ENCODE results near the gene CCNA2. TPM values are rescaled to one million over a fixed set of nuclear protein-coding genes. Genes with fewer than 3 reads are reported as not detected.

CCNA2 gene
- total RNA-seq, 4 donors from 2014 or later, result 0.89 to 2.9 (median 1.4) TPM

GRCh38 chr4:121827853-121828252, 4.2 kb upstream of the CCNA2 start:
- peaks cover 0 to 20% (median 0%) of the 10 kb centered on the region in 3 donors for H3K4me1 ChIP-seq
- no peak for ATAC-seq
- H3K27me3 ChIP-seq, result no peaks in the 10 kb centered on the region
- no peak overlapping the region for H3K27ac ChIP-seq
- H3K36me3 ChIP-seq, result peaks cover 0 to 63% of the 10 kb centered on the region in 2 donors
- TF ChIP-seq, protein P1, sequence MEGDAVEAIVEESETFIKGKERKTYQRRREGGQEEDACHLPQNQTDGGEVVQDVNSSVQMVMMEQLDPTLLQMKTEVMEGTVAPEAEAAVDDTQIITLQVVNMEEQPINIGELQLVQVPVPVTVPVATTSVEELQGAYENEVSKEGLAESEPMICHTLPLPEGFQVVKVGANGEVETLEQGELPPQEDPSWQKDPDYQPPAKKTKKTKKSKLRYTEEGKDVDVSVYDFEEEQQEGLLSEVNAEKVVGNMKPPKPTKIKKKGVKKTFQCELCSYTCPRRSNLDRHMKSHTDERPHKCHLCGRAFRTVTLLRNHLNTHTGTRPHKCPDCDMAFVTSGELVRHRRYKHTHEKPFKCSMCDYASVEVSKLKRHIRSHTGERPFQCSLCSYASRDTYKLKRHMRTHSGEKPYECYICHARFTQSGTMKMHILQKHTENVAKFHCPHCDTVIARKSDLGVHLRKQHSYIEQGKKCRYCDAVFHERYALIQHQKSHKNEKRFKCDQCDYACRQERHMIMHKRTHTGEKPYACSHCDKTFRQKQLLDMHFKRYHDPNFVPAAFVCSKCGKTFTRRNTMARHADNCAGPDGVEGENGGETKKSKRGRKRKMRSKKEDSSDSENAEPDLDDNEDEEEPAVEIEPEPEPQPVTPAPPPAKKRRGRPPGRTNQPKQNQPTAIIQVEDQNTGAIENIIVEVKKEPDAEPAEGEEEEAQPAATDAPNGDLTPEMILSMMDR (IDR thresholded peaks at IDR 0.05), result no peak
- no peak for TF ChIP-seq POLR2A (IDR thresholded peaks at IDR 0.05)
- no peak for TF ChIP-seq POLR2AphosphoS5 (IDR thresholded peaks at IDR 0.05)
- no peak for TF ChIP-seq EP300 (IDR thresholded peaks at IDR 0.05)
- 100% methylated on average over 1 of the region's 1 CpG for WGBS, 2 donors (ENCODE audit: low coverage in 1 of 2)
- no peaks in the 10 kb centered on the region for H3K9me3 ChIP-seq
- H3K4me3 ChIP-seq, result no peak overlapping the region

DNA sequence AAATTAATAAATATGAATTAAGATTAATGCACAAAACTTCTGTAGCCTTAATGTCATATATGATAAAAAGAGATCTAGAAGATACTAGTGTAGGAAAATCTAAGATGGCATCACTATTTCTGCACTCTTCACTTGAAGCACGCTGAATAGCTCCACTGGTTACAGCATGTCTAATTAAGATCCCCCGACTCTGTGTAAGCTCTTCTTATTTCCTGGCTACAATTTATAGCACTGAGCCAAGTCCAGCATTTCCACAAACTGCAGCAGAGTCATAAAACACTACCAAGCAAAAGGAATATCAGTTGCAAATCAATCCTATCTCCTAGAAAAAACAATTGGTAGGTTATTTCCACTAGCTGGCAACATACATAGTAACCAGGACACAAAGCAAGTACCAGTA, 1.3 kb upstream of the CCNA2 start:
- H3K4me1 ChIP-seq, result peaks cover 0 to 25% (median 0%) of the 10 kb centered on the region in 3 donors
- ATAC-seq, result no peak
- 21 to 36% methylated on average over 2 of the region's 2 CpGs for WGBS, 2 donors (ENCODE audit: low coverage in 1 of 2)
- TF ChIP-seq POLR2AphosphoS5 (IDR thresholded peaks at IDR 0.05) (no peak), POLR2A (IDR thresholded peaks at IDR 0.05) (no peak), EP300 (IDR thresholded peaks at IDR 0.05) (no peak)
- TF ChIP-seq, protein P1 (IDR thresholded peaks at IDR 0.05), result no peak
- peaks cover 0 to 34% of the 10 kb centered on the region in 2 donors for H3K36me3 ChIP-seq
- no peaks in the 10 kb centered on the region for H3K9me3 ChIP-seq
- peak overlapping the region in 2 of 4 donors; percentile 11 to 81 for H3K27ac ChIP-seq
- H3K4me3 ChIP-seq, result no peak overlapping the region
- H3K27me3 ChIP-seq, result no peaks in the 10 kb centered on the region

DNA sequence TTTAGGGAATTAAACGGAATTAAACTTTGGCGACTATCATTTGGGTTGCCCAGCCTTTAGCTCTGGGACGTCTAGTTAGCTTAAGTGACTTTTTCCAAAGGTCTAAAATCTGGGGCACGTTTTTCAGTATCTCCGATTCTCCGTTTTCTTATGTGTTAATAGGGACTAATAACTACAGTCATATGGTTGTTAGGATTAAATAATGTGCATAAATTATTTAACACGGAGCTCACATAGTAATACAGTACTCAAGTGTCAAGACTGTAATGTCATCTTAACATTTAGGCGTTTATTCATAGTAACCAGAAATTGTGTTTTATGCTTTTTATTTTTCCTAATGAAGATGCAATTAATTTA, 466 bp upstream of the CCNA2 start:
- H3K9me3 ChIP-seq, result no peaks in the 10 kb centered on the region
- WGBS, 2 donors (ENCODE audit: low coverage in 1 of 2), result 1 to 3% methylated on average over 5 to 8 of the region's 8 CpGs
- peaks cover 0 to 31% of the 10 kb centered on the region in 2 donors for H3K36me3 ChIP-seq
- no peaks in the 10 kb centered on the region for H3K27me3 ChIP-seq
- peak overlapping the region; percentile 41 to 62 for H3K4me3 ChIP-seq
- H3K4me1 ChIP-seq, result peaks cover 0 to 25% (median 0%) of the 10 kb centered on the region in 3 donors
- TF ChIP-seq EP300 (IDR thresholded peaks at IDR 0.05) (no peak), POLR2AphosphoS5 (IDR thresholded peaks at IDR 0.05) (no peak), POLR2A (IDR thresholded peaks at IDR 0.05) (no peak)
- TF ChIP-seq, protein P1 (IDR thresholded peaks at IDR 0.05), result no peak
- H3K27ac ChIP-seq, result peak overlapping the region; percentile 73 to 84 (median 80)
- no peak for ATAC-seq

DNA sequence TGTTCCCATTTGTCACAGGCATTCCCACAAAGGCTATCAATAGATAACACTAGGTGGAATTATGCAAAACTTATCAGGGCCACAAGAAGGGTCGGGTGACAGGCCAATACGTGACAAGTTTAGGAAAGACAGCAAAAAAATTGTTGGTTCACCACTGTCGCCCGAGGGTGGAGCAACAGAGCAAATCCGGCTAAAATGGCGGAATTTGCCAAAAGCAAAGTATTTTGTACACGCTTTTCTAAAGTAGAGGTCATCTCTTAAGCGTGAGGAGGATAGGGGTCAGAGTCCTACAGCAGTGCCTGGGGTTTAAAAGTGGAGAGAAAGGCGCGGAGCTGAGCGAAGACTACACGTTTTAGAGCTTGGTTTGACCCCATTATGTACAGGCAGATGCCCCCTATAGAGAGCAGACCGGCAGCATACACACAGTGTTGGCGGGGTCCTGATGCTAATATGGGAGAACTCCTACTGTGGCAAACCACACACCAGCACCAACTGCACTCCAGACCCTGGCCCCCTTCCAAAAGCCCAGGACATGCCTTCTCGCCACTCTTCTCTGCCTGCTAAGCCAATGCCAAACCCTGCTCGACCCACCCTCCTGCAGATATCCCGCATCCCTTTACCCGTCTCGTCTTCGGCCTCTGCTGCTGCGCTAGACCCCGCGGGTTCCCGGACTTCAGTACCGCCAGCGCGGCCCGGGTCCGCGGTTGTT, 733 bp downstream of the CCNA2 start:
- TF ChIP-seq EP300 (IDR thresholded peaks at IDR 0.05) (no peak), POLR2AphosphoS5 (IDR thresholded peaks at IDR 0.05) (no peak), POLR2A (IDR thresholded peaks at IDR 0.05) (no peak)
- TF ChIP-seq, protein P1 (IDR thresholded peaks at IDR 0.05), result no peak
- H3K27me3 ChIP-seq, result no peaks in the 10 kb centered on the region
- 1 to 3% methylated on average over 9 to 19 of the region's 30 CpGs for WGBS, 2 donors (ENCODE audit: low coverage in 1 of 2)
- ATAC-seq, result no peak
- H3K27ac ChIP-seq, result peak overlapping the region in 1 of 4 donors; percentile 81
- H3K4me1 ChIP-seq, result peaks cover 0 to 25% (median 0%) of the 10 kb centered on the region in 3 donors
- H3K4me3 ChIP-seq, result peak overlapping the region; percentile 41 to 62
- H3K36me3 ChIP-seq, result peaks cover 0 to 36% of the 10 kb centered on the region in 2 donors
- no peaks in the 10 kb centered on the region for H3K9me3 ChIP-seq

- H3K9me3 ChIP-seq, result no peaks in the 10 kb centered on the region
- no peak overlapping the region for H3K4me3 ChIP-seq
- no peak for ATAC-seq
- H3K36me3 ChIP-seq, result peaks cover 0 to 36% of the 10 kb centered on the region in 2 donors
- no peak overlapping the region for H3K27ac ChIP-seq
- no peak for TF ChIP-seq POLR2A (IDR thresholded peaks at IDR 0.05)
- TF ChIP-seq EP300 (IDR thresholded peaks at IDR 0.05), result no peak
- TF ChIP-seq, protein P1 (IDR thresholded peaks at IDR 0.05), result no peak
- no peak for TF ChIP-seq POLR2AphosphoS5 (IDR thresholded peaks at IDR 0.05)
- no peaks in the 10 kb centered on the region for H3K27me3 ChIP-seq
- H3K4me1 ChIP-seq, result peaks cover 0 to 25% (median 0%) of the 10 kb centered on the region in 3 donors
- 93 to 94% methylated on average over 1 of the region's 1 CpG for WGBS, 2 donors (ENCODE audit: low coverage in 1 of 2)
Measured at GRCh38 chr4:121822047-121822446, 1.6 kb downstream of the CCNA2 start.
